ENCODE data around the gene INTS11.

The INTS11 gene

DNA sequence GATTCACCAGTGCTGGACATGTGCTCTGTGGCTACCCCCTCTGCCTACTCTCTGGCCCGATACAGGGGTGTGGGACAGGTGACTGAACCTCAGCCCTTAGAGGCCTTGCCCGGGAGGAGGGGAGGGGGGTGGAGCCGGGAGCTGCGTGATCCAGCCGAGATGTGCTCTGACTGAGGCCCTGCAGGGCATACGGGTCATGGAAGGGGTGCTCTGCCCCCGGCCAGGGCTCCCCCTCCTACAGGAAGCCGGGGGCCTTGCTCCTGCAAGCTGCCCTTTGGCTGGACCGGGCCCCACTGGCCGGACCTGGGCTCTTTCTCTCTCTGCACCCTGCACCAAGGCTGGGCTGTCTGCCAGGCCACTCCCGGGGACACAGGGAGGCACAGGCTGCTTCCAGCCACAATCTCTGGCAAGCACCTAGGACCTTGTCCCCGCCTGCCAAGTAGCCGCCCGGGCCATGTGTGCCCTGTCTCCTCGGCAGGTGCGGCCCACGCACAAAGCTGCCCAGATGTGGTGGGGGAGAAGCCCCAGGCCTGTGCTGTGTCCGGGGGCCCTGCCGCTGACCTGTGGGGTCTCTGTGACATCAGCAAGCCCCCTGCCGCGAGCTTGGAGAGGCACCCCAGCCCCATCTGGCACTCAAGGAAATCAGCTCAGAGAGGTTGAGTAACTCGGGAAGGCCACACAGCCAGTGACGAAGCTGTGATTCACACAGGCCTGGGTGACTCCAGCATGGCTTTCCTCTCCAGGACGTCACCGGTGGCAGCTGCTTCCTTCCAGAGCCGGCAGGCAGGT, 42.7 kb downstream of the INTS11 start:
- no peak for DNase-seq

DNA sequence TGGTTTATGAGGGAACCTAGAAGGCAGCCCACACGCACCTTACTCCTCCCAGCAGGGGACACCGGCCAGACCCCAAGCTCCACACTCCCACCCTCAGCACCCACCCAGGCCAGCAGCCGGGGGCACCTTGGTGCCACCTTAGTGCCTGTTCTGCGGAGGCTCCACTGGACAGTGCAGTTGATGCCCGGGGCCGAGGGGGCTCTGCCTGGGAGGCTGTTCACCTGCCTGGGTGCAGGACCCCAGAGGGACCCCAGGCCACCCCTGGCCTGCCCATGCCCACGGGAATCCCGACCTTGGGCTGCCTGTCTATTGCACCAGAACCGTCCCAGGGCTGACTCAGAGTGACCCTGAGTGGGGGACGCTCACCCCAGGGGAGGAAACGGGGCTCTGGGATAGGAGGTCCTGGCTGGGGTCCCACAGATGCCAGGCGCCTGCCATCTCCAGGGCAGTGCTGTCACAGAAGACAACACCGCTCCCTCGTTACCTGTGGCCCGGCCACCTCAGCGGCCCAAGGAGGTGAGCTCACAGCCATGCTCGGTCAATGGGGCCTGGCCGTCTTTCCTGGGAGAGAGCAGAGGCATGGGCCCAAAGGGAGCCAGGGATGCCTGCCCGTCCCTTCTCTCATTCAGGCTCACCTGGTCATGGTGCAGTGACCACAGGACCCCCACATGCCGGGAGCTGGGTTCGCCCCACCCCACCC, 43.5 kb downstream of the INTS11 start:
- no peak for DNase-seq

DNA sequence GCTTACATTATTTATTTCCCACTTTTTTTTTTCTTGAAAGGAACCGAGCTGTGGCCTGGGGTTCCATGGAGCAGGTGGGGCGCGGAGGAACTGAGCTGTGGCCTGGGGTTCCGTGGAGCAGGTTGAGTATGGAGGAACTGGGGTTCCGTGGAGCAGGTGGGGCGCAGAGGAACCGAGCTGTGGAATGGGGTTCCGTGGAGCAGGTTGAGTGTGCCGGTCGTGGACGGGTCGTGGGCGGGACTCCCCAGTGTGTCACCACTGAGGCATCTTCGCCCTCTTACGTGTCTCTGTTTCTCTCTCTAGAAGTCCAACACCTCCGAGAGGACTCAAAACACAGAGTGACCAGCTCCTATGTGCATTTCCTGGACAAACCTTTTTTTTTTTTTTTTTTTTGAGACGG, 45.4 kb downstream of the INTS11 start:
- DNase-seq: no peak

DNA sequence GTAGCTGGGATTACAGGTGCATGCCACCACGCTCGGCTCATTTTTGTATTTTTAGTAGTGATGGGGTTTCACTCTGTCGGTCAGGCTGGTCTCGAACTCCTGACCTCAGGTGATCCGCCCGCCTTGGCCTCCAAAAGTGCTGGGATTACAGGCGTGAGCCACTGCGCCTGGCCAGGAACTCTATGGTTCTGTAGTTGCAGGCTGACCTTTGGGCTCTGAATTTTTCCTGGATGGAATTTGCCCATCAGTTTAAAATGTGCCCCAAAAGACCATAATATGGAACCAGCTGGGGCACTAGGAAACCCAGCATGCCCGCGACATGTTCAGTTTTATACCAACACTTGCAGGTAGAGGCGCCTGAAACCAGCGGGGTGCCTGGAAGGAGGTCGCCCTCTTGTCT, 45.8 kb downstream of the INTS11 start:
- DNase-seq: no peak

DNA sequence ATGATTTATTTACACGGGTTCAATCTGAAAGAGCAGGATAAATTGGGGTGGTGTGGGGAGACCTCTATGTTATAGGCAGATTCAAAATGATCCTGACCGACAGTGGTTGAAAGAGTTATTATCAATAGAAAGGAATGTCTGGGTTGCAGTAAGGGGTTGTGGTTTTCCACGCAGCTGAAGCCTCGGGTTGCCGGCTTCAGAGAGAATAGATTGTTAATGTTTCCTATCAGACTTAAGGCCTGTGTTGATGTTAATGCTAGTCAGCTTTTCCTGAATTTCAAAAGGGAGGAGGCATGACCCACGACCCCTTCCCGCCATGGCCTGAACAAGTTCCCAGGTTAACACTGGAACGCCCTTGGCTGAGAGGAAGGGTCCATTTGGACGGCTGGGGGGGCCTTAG, 48.6 kb downstream of the INTS11 start:
- no peak for DNase-seq

DNA sequence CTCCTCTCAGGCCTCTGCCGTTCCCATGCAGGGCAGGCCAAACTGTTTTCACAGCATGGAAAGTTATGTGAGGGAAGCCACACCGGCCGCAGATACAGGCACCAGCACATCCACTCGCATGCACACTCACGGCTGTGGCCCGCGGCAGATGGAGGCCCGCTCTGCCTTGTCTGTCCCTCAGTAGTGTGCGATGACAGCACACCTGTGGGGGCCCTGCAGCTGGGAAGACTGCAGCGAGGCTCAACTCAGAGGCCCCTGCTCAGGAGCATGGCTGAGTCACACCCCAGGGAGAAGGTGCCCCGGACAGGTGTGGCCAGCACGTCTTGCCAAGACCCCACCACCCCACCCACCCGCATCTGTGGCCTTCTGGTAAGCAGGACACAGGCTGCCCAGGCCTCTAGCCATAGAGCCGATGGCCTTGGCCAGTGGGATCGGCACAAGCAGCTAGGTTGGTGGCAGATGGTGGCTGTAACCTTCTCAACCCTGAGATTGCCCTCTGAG, 49.5 kb downstream of the INTS11 start:
- no peak for DNase-seq

DNA sequence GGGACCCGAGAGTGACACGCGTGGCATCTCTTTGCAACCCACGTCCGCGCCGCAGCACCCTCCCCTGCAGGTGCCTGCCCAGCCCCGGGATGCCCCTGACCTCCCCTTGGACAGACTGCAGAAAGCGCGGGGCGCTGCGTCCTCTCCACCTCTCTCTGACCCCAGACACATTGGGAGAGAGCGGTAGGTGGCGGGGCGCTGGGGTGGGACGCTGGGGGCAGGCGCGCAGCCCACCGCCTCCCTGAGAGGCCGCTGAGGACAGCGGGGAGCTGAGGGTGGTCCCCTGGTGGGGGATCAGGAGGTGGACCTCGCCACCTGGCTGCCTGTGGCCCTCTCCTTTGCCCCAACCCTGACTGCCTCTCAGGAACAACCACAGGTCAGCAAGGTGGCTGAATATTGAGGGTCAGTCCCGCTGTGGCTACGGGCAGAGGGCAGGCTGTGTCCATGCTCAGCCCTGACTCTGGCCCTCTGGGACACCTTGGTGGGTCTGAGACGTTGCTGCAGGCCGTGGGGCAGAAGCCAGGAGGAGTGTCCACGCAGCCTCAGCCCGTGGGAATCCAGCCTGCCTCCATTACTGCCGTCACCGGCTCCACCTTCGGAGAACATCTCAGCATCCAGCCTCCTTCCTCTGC, 50.0 kb downstream of the INTS11 start:
- DNase-seq: no peak

DNA sequence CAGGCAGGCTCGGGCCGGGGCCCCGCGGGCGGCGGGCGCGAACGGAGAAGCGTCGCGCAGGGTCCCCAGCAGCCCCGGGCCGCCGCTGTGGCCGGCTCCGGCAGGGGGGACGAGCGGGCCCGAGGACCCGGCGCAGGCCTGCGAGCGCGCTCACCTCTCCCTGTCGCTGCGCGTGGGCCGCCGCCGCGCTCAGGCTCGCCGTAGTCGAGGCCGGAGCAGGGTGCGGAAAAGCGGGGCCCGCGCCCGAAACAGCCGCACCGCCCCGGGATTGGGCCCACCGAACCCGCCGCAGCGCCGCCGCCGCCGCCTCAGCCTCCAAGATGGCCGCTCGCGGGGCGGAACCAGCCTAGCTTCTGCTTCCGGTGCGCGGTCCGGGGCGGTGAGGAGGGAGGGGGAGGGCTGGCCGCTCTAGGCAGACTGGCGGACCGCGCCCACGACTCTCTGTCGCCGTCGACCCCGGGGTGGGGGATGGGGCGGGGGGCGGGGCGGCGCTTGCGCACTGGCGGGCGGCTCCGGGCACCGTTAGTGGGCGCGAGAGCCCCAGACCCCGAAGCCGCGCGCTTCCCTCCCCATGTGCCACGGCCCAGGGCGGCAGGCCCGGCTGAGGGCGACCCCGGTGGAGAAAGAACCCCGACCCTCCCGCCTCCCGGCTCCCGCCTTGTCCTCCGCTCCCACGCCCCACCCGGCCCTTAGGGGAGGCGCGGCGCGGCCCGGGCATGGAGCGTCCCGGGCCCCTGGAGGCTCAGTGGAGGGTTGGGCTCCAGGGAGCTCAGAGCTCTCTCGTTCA, 50.8 kb downstream of the INTS11 start, which contains the start of gene UBE2J2:
TSS of gene UBE2J2 (minus strand) at position 343 of the 787 bp plus-strand sequence. CDS start 5,862 bp downstream, outside the sequence.
- DNase-seq: no peak

DNA sequence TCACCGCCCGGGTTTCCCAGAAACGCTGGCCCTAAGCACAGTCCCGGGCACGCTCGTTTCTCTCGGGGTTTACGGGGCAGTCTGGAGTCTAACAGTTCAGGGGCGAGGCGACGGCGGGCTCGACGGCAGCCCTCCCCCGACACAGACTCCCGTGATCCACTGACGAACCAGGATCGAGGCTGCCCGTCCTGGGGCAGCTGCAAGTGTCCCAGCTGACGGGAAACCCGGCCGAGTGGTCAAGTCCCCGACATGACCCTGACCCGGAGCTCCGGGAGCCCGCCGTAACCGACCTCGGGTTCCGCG, 51.3 kb downstream of the INTS11 start:
- no peak for DNase-seq

DNA sequence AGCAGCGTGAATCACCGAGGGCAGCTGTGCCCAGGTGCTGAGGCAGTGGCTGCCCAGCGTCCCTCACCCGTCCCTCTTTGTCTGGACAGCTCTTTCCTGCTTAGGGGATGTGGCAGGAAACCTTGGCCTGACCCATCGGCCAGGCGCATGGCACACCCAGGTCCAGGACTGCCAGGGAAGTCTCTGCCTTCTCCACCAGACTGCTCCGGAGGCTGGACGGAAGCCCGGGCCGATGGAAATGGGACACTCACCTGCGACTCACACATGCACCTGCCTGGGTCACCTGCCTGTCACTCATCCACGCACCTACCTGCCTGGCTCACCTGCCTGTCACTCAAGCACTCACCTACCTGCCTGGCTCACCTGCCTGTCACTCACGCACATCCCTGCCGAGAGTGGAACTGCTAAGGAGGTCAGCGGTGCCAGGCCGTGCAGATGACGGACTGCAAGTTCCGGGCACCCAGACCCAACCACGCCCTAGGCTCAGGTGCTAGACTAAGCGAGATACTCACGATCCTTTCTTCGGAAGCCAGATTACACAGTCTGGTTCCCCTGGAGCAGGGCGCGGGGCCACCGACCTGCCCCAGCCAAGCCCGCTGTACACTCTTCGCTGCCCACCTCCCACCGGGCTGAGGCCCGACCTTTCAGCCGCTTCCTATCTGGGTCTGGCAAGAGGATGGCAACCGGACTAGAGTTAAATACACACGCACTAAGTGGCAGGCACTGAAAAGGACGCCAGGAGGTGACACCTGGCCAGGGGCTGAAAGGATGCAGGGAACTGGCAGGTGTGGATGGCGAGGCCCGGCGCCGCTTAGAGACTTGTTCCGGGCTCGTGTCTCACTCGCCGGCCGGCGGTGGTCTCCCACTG, 51.9 kb downstream of the INTS11 start:
- DNase-seq: no peak

DNA sequence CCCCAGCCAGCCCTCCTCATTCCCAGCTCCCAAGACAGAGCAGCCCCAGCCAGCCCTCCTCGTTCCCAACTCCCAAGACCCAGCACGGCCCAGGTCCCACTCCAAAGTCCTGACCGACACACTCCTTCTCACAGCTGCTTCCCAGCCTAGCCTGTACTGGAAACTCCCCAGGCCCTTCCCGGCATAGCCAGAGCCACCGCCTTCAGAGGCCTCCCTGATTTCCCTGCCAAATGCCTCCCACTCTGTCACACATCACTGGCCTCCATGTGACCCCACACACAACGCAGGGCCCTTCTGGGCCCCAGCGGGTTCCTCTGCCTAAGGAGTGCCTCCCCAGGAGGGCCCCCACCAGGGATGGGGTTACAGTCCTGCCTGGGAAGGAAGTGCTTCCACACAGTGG, 53.6 kb downstream of the INTS11 start:
- no peak for DNase-seq

DNA sequence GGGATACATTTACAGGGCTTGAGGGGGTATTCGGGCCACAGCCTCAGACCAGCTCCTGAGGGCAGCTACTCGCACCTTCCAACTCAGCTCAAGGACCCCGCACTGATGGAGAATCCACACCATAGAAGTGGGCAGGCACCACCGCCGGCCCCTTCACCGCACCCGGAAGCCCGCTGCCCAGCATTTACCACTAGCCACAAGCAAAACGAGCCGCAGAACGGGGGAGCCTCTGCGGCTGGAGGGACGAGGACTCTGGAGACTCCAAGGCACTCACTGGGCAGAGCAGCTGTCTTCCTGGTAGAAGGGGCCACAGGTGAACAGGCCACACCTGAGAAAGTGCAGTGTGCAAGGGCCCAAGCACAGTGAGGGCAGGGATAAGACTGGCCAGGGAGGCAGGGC, 56.2 kb downstream of the INTS11 start:
- no peak for DNase-seq

DNA sequence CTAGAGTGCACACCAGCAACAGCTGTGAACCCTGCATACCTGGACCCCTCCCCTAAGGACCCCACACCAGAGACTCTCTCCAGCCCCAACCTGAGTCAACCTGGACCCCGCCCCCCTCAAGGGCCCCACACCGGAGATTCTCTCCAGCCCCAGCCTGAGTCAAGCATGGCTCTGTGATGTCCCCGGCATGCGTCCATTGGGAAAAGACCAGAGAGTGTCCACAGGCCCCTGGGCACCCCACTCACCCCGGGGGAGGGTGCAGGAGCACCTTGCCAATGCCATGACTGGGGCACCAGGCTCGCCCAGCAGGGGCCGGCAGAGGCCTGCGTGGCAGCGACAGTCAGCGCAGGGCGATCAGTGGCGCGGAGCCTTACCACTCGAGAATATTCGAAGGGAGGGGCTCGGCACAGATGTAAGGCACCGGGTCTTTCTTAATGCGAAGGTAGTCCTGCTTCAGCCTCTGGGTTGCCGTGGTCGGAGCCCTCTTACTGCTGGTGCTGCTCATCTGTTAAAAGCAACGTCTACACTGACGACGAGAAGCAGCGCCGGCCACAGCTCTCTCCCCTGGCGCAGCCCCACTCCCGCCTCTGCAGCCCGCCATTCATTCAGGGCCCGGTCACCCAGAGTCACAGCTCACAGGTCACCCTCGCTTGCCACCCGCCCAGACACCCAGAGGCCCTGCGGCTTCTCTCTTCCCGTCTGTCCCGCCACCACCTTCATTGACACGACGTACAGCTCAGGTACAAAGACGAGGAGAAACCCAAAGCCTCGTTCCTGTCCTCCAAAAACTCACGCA, 56.8 kb downstream of the INTS11 start:
- DNase-seq: no peak

DNA sequence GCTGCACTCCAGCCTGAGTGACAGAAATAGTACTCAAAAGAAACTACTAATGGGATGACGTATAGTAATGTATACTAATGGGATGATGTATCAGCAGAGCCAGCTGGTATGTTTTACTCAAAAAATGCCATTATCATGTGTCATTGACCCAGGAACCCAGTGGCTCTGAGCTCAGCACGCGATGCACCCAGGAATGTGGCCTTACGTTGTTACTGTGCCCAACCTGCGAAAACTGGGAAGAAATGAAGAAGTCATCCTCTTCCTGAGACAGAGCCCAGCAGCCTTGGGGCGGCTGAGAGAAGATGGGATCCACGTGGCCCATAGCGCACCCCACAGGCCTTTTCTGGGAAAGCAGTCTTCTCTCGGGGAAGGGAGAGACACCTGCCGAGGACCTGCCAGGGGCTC, 59.6 kb downstream of the INTS11 start:
- no peak for DNase-seq

DNA sequence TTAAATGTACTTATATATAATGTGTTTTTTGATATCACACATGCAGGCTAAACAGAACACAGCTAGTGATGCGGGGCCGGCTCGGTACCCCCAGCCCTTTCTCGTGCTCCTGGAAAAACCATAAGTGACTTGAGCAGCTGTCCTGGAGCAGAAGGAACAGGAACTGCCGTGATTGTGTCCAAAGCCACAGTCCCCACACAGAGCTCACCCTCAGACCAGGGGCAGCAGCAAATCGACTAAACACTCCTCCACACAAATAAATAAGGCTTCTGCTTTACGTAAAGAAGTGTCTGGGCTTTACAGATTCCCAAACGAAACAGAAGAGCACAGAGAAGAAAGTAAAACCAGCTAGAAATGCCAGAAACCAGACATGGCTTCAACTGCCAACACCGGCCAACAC, 60.4 kb downstream of the INTS11 start:
- no peak for DNase-seq

DNA sequence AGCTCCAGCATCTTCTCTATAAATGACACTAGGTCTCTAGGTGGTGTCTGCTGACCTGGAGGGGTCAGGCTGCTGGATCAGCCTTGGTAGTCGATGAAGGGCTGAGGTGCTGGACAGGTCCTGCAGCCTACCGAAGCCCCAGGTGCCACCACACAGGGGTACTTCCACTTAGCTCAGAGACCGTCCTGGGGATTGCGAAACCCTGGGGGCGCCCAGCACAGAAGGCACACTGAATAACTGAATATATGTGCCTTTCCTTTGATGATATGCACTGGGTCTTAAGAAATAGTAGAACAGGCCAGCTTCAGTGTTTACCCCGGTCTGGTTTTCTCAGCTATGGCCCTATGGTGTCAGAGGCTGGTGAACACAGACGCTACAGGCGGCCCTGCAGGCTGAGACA, 61.7 kb downstream of the INTS11 start:
- no peak for DNase-seq

DNA sequence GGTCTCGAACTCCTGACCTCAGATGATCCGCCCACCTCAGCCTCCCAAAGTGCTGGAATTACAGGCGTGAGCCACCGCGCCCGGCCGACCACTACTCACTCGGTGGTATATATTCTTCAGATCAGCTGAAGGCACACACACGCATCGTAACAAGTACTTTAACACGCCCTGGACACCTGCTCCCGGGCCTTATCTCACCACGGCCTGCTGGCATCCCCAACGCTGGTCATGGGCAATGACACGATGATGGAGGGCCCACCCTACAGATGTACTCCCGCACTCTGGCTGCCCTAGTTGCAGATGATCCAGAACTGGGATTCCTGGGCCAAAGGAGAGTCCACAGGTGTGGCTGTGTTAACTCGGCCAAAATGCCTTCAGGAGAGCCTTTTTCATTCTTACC, 62.4 kb downstream of the INTS11 start:
- DNase-seq: no peak
